Mesendoderm (in vitro differentiated cells): Measurements from ENCODE around the gene HOXA7.

Experiments
- DNase-seq: peaks from one replicate; pipeline ENCODE4 v3.0.0; 2013
- H2AK5ac ChIP-seq: 2 replicates; pipeline ENCODE4 v1.6.1; 2013; ENCODE audit warnings: low read length, inconsistent platforms
- H2BK120ac ChIP-seq: 2 replicates; pipeline ENCODE4 v1.6.1; 2013; ENCODE audit warnings: low read depth, mild to moderate bottlenecking, low read length, moderate library complexity, mixed read lengths
- H2BK15ac ChIP-seq: replicated peaks from 2 replicates; pipeline ENCODE4 v1.6.1; 2013; ENCODE audit warnings: low read depth, mild to moderate bottlenecking, moderate library complexity
- H2BK5ac ChIP-seq: 2 replicates; pipeline ENCODE4 v1.6.1; 2013; ENCODE audit warnings: low read length, inconsistent platforms
- H3K18ac ChIP-seq: 2 replicates; pipeline ENCODE4 v1.6.1; 2013; ENCODE audit warnings: mild to moderate bottlenecking, low read length, mixed read lengths
- H3K23ac ChIP-seq: one replicate; pipeline ENCODE4 v1.6.1; 2013; ENCODE audit warnings: low read length
- H3K27ac ChIP-seq: 2 replicates; pipeline ENCODE4 v1.5.1; 2013; ENCODE audit warnings: low read depth, mild to moderate bottlenecking, inconsistent platforms, low read length, moderate library complexity
- H3K27me3 ChIP-seq: 2 replicates; pipeline ENCODE4 v1.6.1; 2013; ENCODE audit warnings: low read length, control low read depth, mild to moderate bottlenecking, inconsistent platforms; ENCODE audit not compliant: insufficient read depth, poor library complexity
- H3K36me3 ChIP-seq: 2 replicates; pipeline ENCODE4 v1.6.1; 2013; ENCODE audit warnings: low read length, inconsistent platforms; ENCODE audit not compliant: control insufficient read depth, insufficient read depth
- H3K4ac ChIP-seq: one replicate; pipeline ENCODE4 v1.6.1; 2013; ENCODE audit warnings: low read depth, mild to moderate bottlenecking, low read length, moderate library complexity
- H3K4me1 ChIP-seq: 2 replicates; pipeline ENCODE4 v1.6.1; 2013; ENCODE audit warnings: low read depth, low read length, inconsistent platforms; ENCODE audit not compliant: control insufficient read depth
- H3K4me2 ChIP-seq: 2 replicates; pipeline ENCODE4 v1.6.1; 2013; ENCODE audit warnings: low read length
- H3K4me3 ChIP-seq: 2 replicates; pipeline ENCODE4 v1.5.1; 2013; ENCODE audit warnings: mild to moderate bottlenecking, low read length
- H3K56ac ChIP-seq: one replicate; pipeline ENCODE4 v1.6.1; 2013; ENCODE audit warnings: low read length
- H3K79me1 ChIP-seq: 2 replicates; pipeline ENCODE4 v1.6.1; 2013; ENCODE audit warnings: low read length, inconsistent platforms
- H3K79me2 ChIP-seq: 2 replicates; pipeline ENCODE4 v1.6.1; 2013; ENCODE audit warnings: mild to moderate bottlenecking, low read length; ENCODE audit not compliant: control insufficient read depth, insufficient read depth
- H3K9ac ChIP-seq: 2 replicates; pipeline ENCODE4 v1.6.1; 2013; ENCODE audit warnings: low read length, inconsistent platforms
- H4K5ac ChIP-seq: one replicate; pipeline ENCODE4 v1.6.1; 2013; ENCODE audit warnings: low read length
- H4K8ac ChIP-seq: one replicate; pipeline ENCODE4 v1.6.1; 2013; ENCODE audit warnings: low read depth, mild to moderate bottlenecking, control low read depth, low read length, moderate library complexity
- WGBS: extraction: QIAGEN DNeasy Blood & Tissue Kit; methylation state at CpG from one replicate; pipeline ENCODE4 v1.1.7; 2013; ENCODE audit warnings: low lambda C conversion rate, missing lambda C conversion rate; ENCODE audit not compliant: insufficient coverage; ENCODE audit errors: extremely low coverage; 5-methylcytosine and 5-hydroxymethylcytosine counted together

Gene HOXA7

GRCh38 chr7:27145914-27146412 lies 10.5 kb downstream of the HOXA7 start:
- H4K8ac ChIP-seq = no peak overlapping the region
- H3K79me2 ChIP-seq = no peaks in the 10 kb centered on the region
- H3K9ac ChIP-seq = no peak overlapping the region
- no peak overlapping the region for H3K56ac ChIP-seq
- no peak overlapping the region for H3K4ac ChIP-seq
- no peaks in the 10 kb centered on the region for H3K4me1 ChIP-seq
- H2BK5ac ChIP-seq = no peak overlapping the region
- no peak overlapping the region for H3K27ac ChIP-seq
- no peak overlapping the region for H2AK5ac ChIP-seq
- H3K4me2 ChIP-seq = no peak overlapping the region
- H2BK15ac ChIP-seq = no peak overlapping the region
- no peak overlapping the region for H3K4me3 ChIP-seq
- H4K5ac ChIP-seq = no peak overlapping the region
- H2BK120ac ChIP-seq = no peak overlapping the region
- no CpG with 5 or more reads among the region's 11 CpGs for WGBS
- no peak overlapping the region for H3K18ac ChIP-seq
- H3K23ac ChIP-seq = no peak overlapping the region
- no peaks in the 10 kb centered on the region for H3K36me3 ChIP-seq
- peaks cover 82% of the 10 kb centered on the region for H3K27me3 ChIP-seq
- DNase-seq = no peak
- H3K79me1 ChIP-seq = no peaks in the 10 kb centered on the region

GRCh38 chr7:27145165-27145913 lies 11.1 kb downstream of the HOXA7 start:
- Histone ChIP-seq H3K4me2 (no peak overlapping the region), H4K8ac (no peak overlapping the region), H3K9ac (no peak overlapping the region), H3K4ac (no peak overlapping the region), H2AK5ac (no peak overlapping the region), H3K27me3 (peaks cover 86% of the 10 kb centered on the region), H2BK15ac (no peak overlapping the region), H4K5ac (no peak overlapping the region), H3K4me3 (no peak overlapping the region), H3K4me1 (no peaks in the 10 kb centered on the region), H3K79me1 (no peaks in the 10 kb centered on the region), H3K27ac (no peak overlapping the region), H2BK120ac (no peak overlapping the region), H3K23ac (no peak overlapping the region), H3K79me2 (no peaks in the 10 kb centered on the region), H3K36me3 (no peaks in the 10 kb centered on the region), H3K18ac (no peak overlapping the region), H2BK5ac (no peak overlapping the region), H3K56ac (no peak overlapping the region)
- no CpG with 5 or more reads among the region's 47 CpGs for WGBS
- no peak for DNase-seq

GRCh38 chr7:27144781-27145164 lies 11.7 kb downstream of the HOXA7 start:
- Histone ChIP-seq H2BK5ac (no peak overlapping the region), H2BK120ac (no peak overlapping the region), H3K9ac (no peak overlapping the region), H3K4ac (no peak overlapping the region), H3K4me2 (no peak overlapping the region), H3K23ac (no peak overlapping the region), H3K56ac (no peak overlapping the region), H3K79me1 (no peaks in the 10 kb centered on the region), H4K5ac (no peak overlapping the region), H3K18ac (no peak overlapping the region), H2AK5ac (no peak overlapping the region), H3K4me1 (no peaks in the 10 kb centered on the region), H3K27me3 (peaks cover 87% of the 10 kb centered on the region), H3K27ac (no peak overlapping the region), H3K4me3 (no peak overlapping the region), H2BK15ac (no peak overlapping the region), H4K8ac (no peak overlapping the region), H3K79me2 (no peaks in the 10 kb centered on the region), H3K36me3 (no peaks in the 10 kb centered on the region)
- DNase-seq = no peak
- no CpG with 5 or more reads among the region's 31 CpGs for WGBS

GRCh38 chr7:27143950-27144780 lies 12.3 kb downstream of the HOXA7 start:
- Histone ChIP-seq H3K4me1 (no peaks in the 10 kb centered on the region), H3K36me3 (no peaks in the 10 kb centered on the region), H3K79me2 (no peaks in the 10 kb centered on the region), H3K27me3 (peaks cover 89% of the 10 kb centered on the region), H3K79me1 (no peaks in the 10 kb centered on the region), H2BK120ac (no peak overlapping the region), H3K23ac (no peak overlapping the region), H3K56ac (no peak overlapping the region), H2AK5ac (no peak overlapping the region), H3K4me3 (no peak overlapping the region), H2BK15ac (no peak overlapping the region), H3K4ac (no peak overlapping the region), H3K27ac (no peak overlapping the region), H3K4me2 (no peak overlapping the region), H4K8ac (no peak overlapping the region), H4K5ac (no peak overlapping the region), H2BK5ac (no peak overlapping the region), H3K9ac (no peak overlapping the region), H3K18ac (no peak overlapping the region)
- WGBS = no CpG with 5 or more reads among the region's 40 CpGs
- no peak for DNase-seq

DNA sequence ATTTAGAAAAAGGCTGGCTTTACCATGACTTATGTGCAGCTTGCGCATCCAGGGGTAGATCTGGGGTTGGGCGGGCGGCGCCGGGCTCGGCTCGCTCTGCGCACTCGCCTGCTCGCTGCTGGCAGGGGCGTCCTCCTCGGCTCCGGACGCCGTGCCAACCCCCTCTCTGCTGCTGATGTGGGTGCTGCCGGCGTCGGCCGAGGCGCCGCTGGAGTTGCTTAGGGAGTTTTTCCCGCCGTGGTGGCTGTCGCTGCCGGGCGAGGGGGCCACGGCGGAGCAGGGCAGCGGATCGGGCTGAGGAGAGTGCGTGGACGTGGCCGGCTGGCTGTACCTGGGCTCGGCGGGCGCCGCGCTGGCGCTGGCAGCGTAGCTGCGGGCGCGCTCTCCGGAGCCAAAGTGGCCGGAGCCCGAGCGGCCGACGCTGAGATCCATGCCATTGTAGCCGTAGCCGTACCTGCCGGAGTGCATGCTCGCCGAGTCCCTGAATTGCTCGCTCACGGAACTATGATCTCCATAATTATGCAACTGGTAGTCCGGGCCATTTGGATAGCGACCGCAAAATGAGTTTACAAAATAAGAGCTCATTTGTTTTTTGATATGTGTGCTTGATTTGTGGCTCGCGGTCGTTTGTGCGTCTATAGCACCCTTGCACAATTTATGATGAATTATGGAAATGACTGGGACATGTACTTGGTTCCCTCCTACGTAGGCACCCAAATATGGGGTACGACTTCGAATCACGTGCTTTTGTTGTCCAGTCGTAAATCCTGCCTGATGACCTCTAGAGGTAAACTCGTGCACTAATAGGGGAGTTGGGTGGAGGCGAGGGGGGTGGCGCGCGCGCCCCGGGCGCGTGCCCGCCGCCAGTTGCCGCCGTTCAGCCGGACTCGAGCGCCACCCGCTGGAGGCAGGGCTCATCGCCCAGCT lies 13.2 kb downstream of the HOXA7 start, which contains the start of gene HOXA5:
Gene HOXA5, minus strand, starts transcription at position 659 of the 927 bp plus-strand sequence. Its CDS starts 74 bp downstream, at position 585.
- Histone ChIP-seq H3K56ac (peak within 1 kb of the TSS; percentile 60), H3K4ac (no peak within 1 kb of the TSS), H3K27ac (no peak within 1 kb of the TSS), H3K18ac (no peak within 1 kb of the TSS), H2AK5ac (no peak within 1 kb of the TSS), H3K4me1 (no peaks in the 10 kb centered on the region), H2BK15ac (no peak within 1 kb of the TSS), H4K8ac (no peak within 1 kb of the TSS), H2BK120ac (no peak within 1 kb of the TSS), H3K4me3 (peak within 1 kb of the TSS; percentile 40), H3K36me3 (no peaks in the 10 kb centered on the region), H4K5ac (no peak within 1 kb of the TSS), H3K9ac (peak within 1 kb of the TSS; percentile 47), H3K79me1 (no peaks in the 10 kb centered on the region), H3K23ac (no peak within 1 kb of the TSS), H3K27me3 (peaks cover 89% of the 10 kb centered on the region), H3K79me2 (no peaks in the 10 kb centered on the region), H3K4me2 (peak within 1 kb of the TSS; percentile 97), H2BK5ac (no peak within 1 kb of the TSS)
- DNase-seq = peak; percentile 92
- no CpG with 5 or more reads among the region's 86 CpGs for WGBS
